ENCODE data around the gene PILRA. TPM values are rescaled to one million over a fixed set of nuclear protein-coding genes. Genes with fewer than 3 reads are reported as not detected.
"Not testable (repeated sequence)": the region's sequence is repeated elsewhere in the genome, so short reads cannot be mapped to it uniquely, and the experiment has no call there.

Gene PILRA
- total and polyA plus RNA-seq, 2 donors from 2014 or later: 15.4 to 18.8 TPM

DNA sequence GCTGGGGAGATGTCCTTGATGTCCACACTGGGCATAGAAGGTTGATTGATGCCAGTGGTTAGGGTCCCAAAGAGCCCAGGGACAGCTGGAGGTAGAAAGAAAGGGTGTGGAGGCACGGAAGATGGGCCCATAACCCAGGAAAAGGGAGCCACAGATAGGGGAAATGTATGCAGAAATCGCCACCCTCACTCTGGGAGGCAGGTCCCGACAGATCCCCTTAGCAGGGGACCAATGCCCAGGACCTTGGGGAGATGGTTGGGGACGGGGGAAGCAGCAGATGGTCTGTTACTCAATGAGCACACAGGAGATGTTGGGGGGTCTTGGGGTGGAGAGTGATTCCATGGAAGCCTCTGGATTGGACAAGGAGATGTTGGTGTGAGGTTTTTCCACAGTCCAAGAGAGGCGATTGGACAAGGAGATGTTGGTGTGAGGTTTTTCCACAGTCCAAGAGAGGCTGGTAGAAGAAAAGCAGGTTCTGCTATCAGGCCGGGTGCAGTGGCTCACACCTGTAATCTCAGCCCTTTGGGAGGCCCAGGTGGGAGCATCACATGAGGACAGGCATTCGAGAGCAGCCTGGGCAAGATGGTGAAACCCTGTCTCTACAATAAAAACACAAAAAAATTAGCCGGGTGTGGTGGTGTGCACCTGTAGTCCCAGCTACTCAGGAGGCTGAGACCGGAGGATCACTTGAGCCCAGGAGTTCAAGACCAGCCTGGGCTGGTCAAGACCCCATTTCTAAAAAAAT is 70.0 kb downstream of the PILRA start:
- no peak overlapping the region for H3K4me3 ChIP-seq (ENCODE audit: low read length in 3 of 3)
- peak overlapping the region; percentile 53 to 71 for H3K27ac ChIP-seq (ENCODE audit: low read depth in 2 of 2, low read length in 2 of 2)
- H3K9me3 ChIP-seq (ENCODE audit: control insufficient read depth in 2 of 3, insufficient read depth in 1 of 3, low read length in 3 of 3): no peaks in the 10 kb centered on the region
- no peaks in the 10 kb centered on the region for H3K27me3 ChIP-seq (ENCODE audit: control insufficient read depth, insufficient read depth, low read length)
- DNase-seq (peak in 2 of 5 donors; percentile 22 to 41), FAIRE-seq (no peak)
- H3K9ac ChIP-seq (ENCODE audit: low read length in 3 of 3): no peak overlapping the region
- no peaks in the 10 kb centered on the region for H3K36me3 ChIP-seq (ENCODE audit: control insufficient read depth in 2 of 3, insufficient read depth in 3 of 3, low read length in 3 of 3)
- H3K4me1 ChIP-seq (ENCODE audit: control insufficient read depth in 2 of 3, insufficient read depth in 2 of 3, low read depth in 1 of 3, low read length in 3 of 3): peaks cover 0 to 5% (median 0%) of the 10 kb centered on the region in 3 donors
- intact Hi-C loops (cut with DNase I): no loop called here
- no peak for TF ChIP-seq CTCF (IDR thresholded peaks at IDR 0.05; ENCODE audit: borderline replicate concordance, extremely low read depth, insufficient read depth)

GRCh38 chr7:100444311-100445278 is 71.3 kb downstream of the PILRA start:
- H3K27me3 ChIP-seq (ENCODE audit: control insufficient read depth, insufficient read depth, low read length): no peaks in the 10 kb centered on the region
- intact Hi-C loops (cut with DNase I): no loop called here
- H3K27ac ChIP-seq (ENCODE audit: low read depth in 2 of 2, low read length in 2 of 2): peak overlapping the region; percentile 68 to 71
- H3K36me3 ChIP-seq (ENCODE audit: control insufficient read depth in 2 of 3, insufficient read depth in 3 of 3, low read length in 3 of 3): no peaks in the 10 kb centered on the region
- H3K9me3 ChIP-seq (ENCODE audit: control insufficient read depth in 2 of 3, insufficient read depth in 1 of 3, low read length in 3 of 3): no peaks in the 10 kb centered on the region
- DNase-seq (peak in 3 of 5 donors; percentile 48 to 69 (median 59)), FAIRE-seq (no peak)
- TF ChIP-seq CTCF (IDR thresholded peaks at IDR 0.05; ENCODE audit: borderline replicate concordance, extremely low read depth, insufficient read depth): no peak
- peaks cover 0 to 5% (median 0%) of the 10 kb centered on the region in 3 donors for H3K4me1 ChIP-seq (ENCODE audit: control insufficient read depth in 2 of 3, insufficient read depth in 2 of 3, low read depth in 1 of 3, low read length in 3 of 3)
- H3K9ac ChIP-seq (ENCODE audit: low read length in 3 of 3): no peak overlapping the region
- no peak overlapping the region for H3K4me3 ChIP-seq (ENCODE audit: low read length in 3 of 3)

DNA sequence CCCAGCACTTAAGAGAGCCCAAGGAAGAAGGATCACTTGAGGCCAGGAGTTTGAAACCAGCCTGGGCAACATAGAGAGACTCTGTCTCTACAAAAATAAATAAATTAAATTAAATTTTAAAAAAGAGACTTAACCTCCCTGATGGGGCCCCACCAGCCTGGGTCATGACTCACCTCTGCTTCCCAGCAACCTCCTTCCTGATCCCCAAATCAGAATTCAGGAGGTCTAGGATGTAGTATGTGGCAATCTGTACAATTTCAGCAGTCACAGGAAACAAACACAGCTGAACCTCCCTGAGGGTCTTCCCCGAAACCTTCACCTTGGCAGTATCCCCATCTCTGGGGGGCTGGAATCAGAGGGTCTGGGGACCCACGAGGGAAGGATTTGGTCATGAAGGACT is 72.8 kb downstream of the PILRA start:
- H3K9ac ChIP-seq (ENCODE audit: low read length in 3 of 3): no peak overlapping the region
- intact Hi-C loops (cut with DNase I): no loop called here
- H3K27ac ChIP-seq (ENCODE audit: low read depth in 2 of 2, low read length in 2 of 2): no peak overlapping the region
- H3K9me3 ChIP-seq (ENCODE audit: control insufficient read depth in 2 of 3, insufficient read depth in 1 of 3, low read length in 3 of 3): no peaks in the 10 kb centered on the region
- DNase-seq (peak in 1 of 5 donors; percentile 2), FAIRE-seq (no peak)
- H3K4me1 ChIP-seq (ENCODE audit: control insufficient read depth in 2 of 3, insufficient read depth in 2 of 3, low read depth in 1 of 3, low read length in 3 of 3): peaks cover 0 to 5% (median 3%) of the 10 kb centered on the region in 3 donors
- no peak overlapping the region for H3K4me3 ChIP-seq (ENCODE audit: low read length in 3 of 3)
- no peak for TF ChIP-seq CTCF (IDR thresholded peaks at IDR 0.05; ENCODE audit: borderline replicate concordance, extremely low read depth, insufficient read depth)
- no peaks in the 10 kb centered on the region for H3K27me3 ChIP-seq (ENCODE audit: control insufficient read depth, insufficient read depth, low read length)
- H3K36me3 ChIP-seq (ENCODE audit: control insufficient read depth in 2 of 3, insufficient read depth in 3 of 3, low read length in 3 of 3): no peaks in the 10 kb centered on the region

- H3K36me3 ChIP-seq (ENCODE audit: control insufficient read depth in 2 of 3, insufficient read depth in 3 of 3, low read length in 3 of 3); H3K9me3 ChIP-seq (ENCODE audit: control insufficient read depth in 2 of 3, insufficient read depth in 1 of 3, low read length in 3 of 3); FAIRE-seq; H3K27me3 ChIP-seq (ENCODE audit: control insufficient read depth, insufficient read depth, low read length); H3K9ac ChIP-seq (ENCODE audit: low read length in 3 of 3); intact Hi-C loops (cut with DNase I); H3K4me3 ChIP-seq (ENCODE audit: low read length in 3 of 3); H3K27ac ChIP-seq (ENCODE audit: low read depth in 2 of 2, low read length in 2 of 2); H3K4me1 ChIP-seq (ENCODE audit: control insufficient read depth in 2 of 3, insufficient read depth in 2 of 3, low read depth in 1 of 3, low read length in 3 of 3): not testable (repeated sequence)
- peak in 1 of 5 donors; percentile 6 for DNase-seq
Observed at GRCh38 chr7:100447363-100447762, 74.1 kb downstream of the PILRA start.
